Lung (tissue), 12 donors: ENCODE measurements around the gene PPP1R14D. TPM values are rescaled to one million over a fixed set of nuclear protein-coding genes. Genes with fewer than 3 reads are reported as not detected.
A peak's percentile ranks its signal among the peaks of the same experiment; 100 is the strongest.

Experiments used
- ATAC-seq: fragments of 200-7000 bp; cut with Tn5 transposase; one replicate; pipeline ENCODE4 v1.9.1; 2020; ENCODE audit warnings: moderate number of reproducible peaks; ENCODE audit not compliant: insufficient read depth, low FRiP score
- DNase-seq, 3 donors: peaks; one replicate each; pipeline ENCODE4 v3.0.0-alpha.2; 2013 to 2017
- H3K27ac ChIP-seq, 2 donors: one replicate each; pipeline ENCODE4 v1.5.1; 2013; ENCODE audit warnings: mild to moderate bottlenecking in 2 of 2, moderate library complexity in 2 of 2, control low read depth in 1 of 2, inconsistent platforms in 1 of 2, low read depth in 1 of 2, low read length in 1 of 2
- H3K27me3 ChIP-seq, 3 donors: one replicate each; pipeline ENCODE4 v1.5.1; 2013; ENCODE audit warnings: low read length in 2 of 3; ENCODE audit not compliant: control insufficient read depth in 3 of 3, insufficient read depth in 3 of 3
- H3K36me3 ChIP-seq, 4 donors: one replicate each; pipeline ENCODE4 v1.5.1; 2013; ENCODE audit warnings: low read length in 4 of 4, mild to moderate bottlenecking in 1 of 4, moderate library complexity in 1 of 4; ENCODE audit not compliant: control insufficient read depth in 4 of 4, insufficient read depth in 4 of 4
- H3K4me1 ChIP-seq, 5 donors: one replicate each; pipeline ENCODE4 v1.5.1; 2013; ENCODE audit warnings: low read length in 5 of 5, mild to moderate bottlenecking in 2 of 5, moderate library complexity in 1 of 5; ENCODE audit not compliant: control insufficient read depth in 5 of 5, insufficient read depth in 5 of 5
- H3K4me3 ChIP-seq: one replicate; pipeline ENCODE4 v1.5.1; 2013; ENCODE audit warnings: mild to moderate bottlenecking, control low read depth, moderate library complexity
- H3K9ac ChIP-seq, 2 donors: one replicate each; pipeline ENCODE4 v1.5.1; 2013; ENCODE audit warnings: low read length in 2 of 2, control low read depth in 1 of 2; ENCODE audit not compliant: insufficient read depth in 1 of 2
- H3K9me3 ChIP-seq, 4 donors: one replicate each; pipeline ENCODE4 v1.5.1; 2013; ENCODE audit warnings: low read length in 3 of 4, mild to moderate bottlenecking in 1 of 4, moderate library complexity in 1 of 4; ENCODE audit not compliant: control insufficient read depth in 4 of 4, insufficient read depth in 3 of 4
- CTCF ChIP-seq: IDR thresholded peaks from 2 replicates; pipeline ENCODE4 v1.5.1; 2012; ENCODE audit warnings: mild to moderate bottlenecking; ENCODE audit errors: control extremely low read depth, extremely low read depth
- WGBS, 2 donors: extraction: QIAGEN DNeasy Blood & Tissue Kit; methylation state at CpG; one replicate each; pipeline ENCODE4 v1.1.7; 2013; 5-methylcytosine and 5-hydroxymethylcytosine counted together
- polyA plus RNA-seq, 2 donors: library from polyadenylated mRNA; stranded (reverse); fragments of 200-250 nt; gene quantifications; one replicate each; pipeline ENCODE4 v1.2.1, GENCODE V29; 2013
- total RNA-seq, 2 donors: library from RNA; depleted of rRNA in 1 of 2; stranded (reverse); fragments of >200 nt in 1 of 2; gene quantifications; one replicate each; pipeline ENCODE4 v1.2.1, GENCODE V29; 2014 to 2021
- donor health status: control.
- donor health status: control.
- donor health status: Bipolar disorder and iron deficiency.
- donor health status: healthy.
- donor health status: DM: yes; HTN: yes; CAD: no.

The PPP1R14D gene
- total and polyA plus RNA-seq, 4 donors, result 0.22 TPM; not detected in 3

DNA sequence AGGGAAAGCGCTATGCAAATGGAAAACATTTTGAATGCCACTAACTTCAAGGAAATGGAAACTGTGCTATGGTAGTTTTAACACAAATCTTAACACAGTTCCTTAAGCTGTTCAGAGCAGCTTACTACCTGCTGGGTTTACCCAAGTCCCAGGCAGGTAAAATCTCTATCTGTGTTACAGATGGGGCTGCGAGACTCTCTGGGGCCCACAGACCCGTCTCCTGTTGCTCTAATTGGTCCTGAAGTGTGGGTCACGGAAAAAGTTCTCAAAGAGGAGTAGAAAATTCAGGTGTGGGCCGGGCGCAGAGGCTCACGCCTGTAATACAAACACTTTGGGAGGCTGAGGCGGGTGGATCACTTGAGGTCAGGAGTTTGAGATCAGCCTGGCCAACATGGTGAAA lies 38.5 kb downstream of the PPP1R14D start:
- no peak for ATAC-seq
- Histone ChIP-seq H3K4me1 (peaks cover 6 to 23% (median 14%) of the 10 kb centered on the region in 5 donors), H3K27ac (no peak overlapping the region), H3K36me3 (peaks cover 0 to 8% (median 0%) of the 10 kb centered on the region in 4 donors), H3K9ac (no peak overlapping the region), H3K4me3 (no peak overlapping the region), H3K27me3 (no peaks in the 10 kb centered on the region), H3K9me3 (no peaks in the 10 kb centered on the region)
- no peak for DNase-seq
- no peak for TF ChIP-seq CTCF
- 75 to 87% methylated on average over 8 of the region's 8 CpGs for WGBS, 2 donors

GRCh38 chr15:40789119-40789518 lies 39.4 kb downstream of the PPP1R14D start:
- Histone ChIP-seq H3K4me3 (no peak overlapping the region), H3K9me3 (no peaks in the 10 kb centered on the region), H3K27me3 (no peaks in the 10 kb centered on the region), H3K27ac (peak overlapping the region in 1 of 2 donors; percentile 53), H3K36me3 (peaks cover 0 to 8% (median 0%) of the 10 kb centered on the region in 4 donors), H3K9ac (peak overlapping the region in 1 of 2 donors; percentile 7), H3K4me1 (peaks cover 6 to 23% (median 14%) of the 10 kb centered on the region in 5 donors)
- DNase-seq (peak in 1 of 3 donors; percentile 45), ATAC-seq (no peak)
- TF ChIP-seq CTCF, result no peak
- 68 to 71% methylated on average over 5 of the region's 5 CpGs for WGBS, 2 donors

- peaks cover 0 to 8% (median 0%) of the 10 kb centered on the region in 4 donors for H3K36me3 ChIP-seq
- peak overlapping the region in 1 of 2 donors; percentile 60 for H3K9ac ChIP-seq
- 69% methylated on average over 6 of the region's 6 CpGs for WGBS, 2 donors
- DNase-seq (peak in 1 of 3 donors; percentile 22), ATAC-seq (no peak)
- peak overlapping the region in 1 of 2 donors; percentile 75 for H3K27ac ChIP-seq
- H3K27me3 ChIP-seq, result no peaks in the 10 kb centered on the region
- no peaks in the 10 kb centered on the region for H3K9me3 ChIP-seq
- H3K4me1 ChIP-seq, result peaks cover 6 to 23% (median 11%) of the 10 kb centered on the region in 5 donors
- H3K4me3 ChIP-seq, result no peak overlapping the region
- TF ChIP-seq CTCF, result no peak
Observed at GRCh38 chr15:40787991-40788390, 40.5 kb downstream of the PPP1R14D start.

- ATAC-seq, result peak; percentile 43
- Histone ChIP-seq H3K4me3 (no peak overlapping the region), H3K36me3 (peaks cover 0 to 5% (median 0%) of the 10 kb centered on the region in 4 donors), H3K9me3 (no peaks in the 10 kb centered on the region), H3K9ac (no peak overlapping the region), H3K27me3 (no peaks in the 10 kb centered on the region), H3K4me1 (peaks cover 6 to 23% (median 11%) of the 10 kb centered on the region in 5 donors), H3K27ac (peak overlapping the region in 1 of 2 donors; percentile 49)
- no peak for TF ChIP-seq CTCF
- peak; percentile 69 to 81 (median 76) for DNase-seq
- WGBS, 2 donors, result 9 to 14% methylated on average over 4 of the region's 4 CpGs
Observed at GRCh38 chr15:40787344-40787841, 41.1 kb downstream of the PPP1R14D start.
